GM21367 (cell line): ENCODE results near the gene TMCO1.
A peak's percentile ranks its signal among the peaks of the same experiment; 100 is the strongest.
"Not testable (repeated sequence)": the region's sequence is repeated elsewhere in the genome, so short reads cannot be mapped to it uniquely, and the experiment has no call there.

Experiments used
- ATAC-seq: cut with Tn5 transposase; IDR thresholded peaks from one replicate; pipeline ENCODE4 v1.9.1; 2021; ENCODE audit not compliant: unreplicated experiment

The TMCO1 gene

GRCh38 chr1:165747632-165748447 is 20.8 kb downstream of the TMCO1 start:
- no peak for ATAC-seq

DNA sequence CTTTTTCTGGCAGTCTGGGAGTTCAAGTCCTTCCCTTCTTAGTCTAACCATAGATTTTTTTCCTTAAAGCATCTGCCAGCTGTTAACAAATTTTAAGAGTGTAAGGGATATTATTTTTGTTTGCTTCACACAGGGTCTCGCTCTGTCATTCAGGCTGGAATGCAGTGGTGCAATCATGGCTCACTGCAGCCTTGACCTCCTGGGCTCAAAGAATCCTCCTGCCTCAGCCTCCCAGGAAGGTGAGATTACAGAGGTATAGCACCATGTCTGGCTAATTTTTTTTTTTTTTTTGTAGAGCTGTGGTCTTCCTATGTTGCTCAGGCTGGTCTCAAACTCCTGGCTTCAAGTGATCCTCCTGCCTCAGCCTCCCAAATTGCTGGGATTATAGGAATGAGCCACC is 23.8 kb downstream of the TMCO1 start:
- ATAC-seq = not testable (repeated sequence)

DNA sequence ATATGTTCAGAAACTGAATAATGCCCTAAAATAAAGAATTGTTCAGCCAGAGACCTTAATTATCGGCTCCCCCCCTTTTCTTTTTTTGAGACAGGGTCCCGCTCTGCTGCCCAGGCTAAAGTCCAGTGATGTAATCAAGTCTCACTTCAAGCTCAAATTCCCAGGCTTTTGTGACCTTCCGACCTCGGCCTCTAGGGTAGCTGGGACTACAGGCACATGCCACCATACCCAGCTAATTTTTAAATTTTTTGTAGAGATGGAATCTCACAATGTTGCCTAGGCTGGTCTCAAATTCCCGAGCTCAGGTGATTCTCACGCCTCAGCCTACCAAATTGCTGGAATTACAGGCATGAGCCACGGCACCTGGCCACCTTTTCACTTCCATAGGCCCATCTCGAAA is 26.5 kb downstream of the TMCO1 start:
- no peak for ATAC-seq

DNA sequence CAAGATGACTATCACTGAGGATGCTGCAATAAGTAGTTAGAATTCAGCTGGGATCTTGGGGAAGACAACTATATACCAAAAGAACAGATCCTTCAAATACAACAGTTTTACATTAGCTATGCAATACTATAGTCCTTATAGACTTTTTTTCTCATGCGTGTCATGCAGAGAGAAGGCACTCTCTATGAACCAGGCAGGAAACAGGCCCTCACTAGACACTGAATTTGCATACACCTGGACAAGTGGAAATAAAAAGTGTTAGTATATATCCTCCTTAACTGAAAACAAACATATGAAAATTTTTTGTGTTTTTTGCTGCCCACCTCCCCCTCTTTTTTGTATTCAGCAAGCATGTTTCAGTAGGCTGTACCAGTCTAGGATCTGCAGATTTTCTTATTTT is 29.9 kb downstream of the TMCO1 start:
- peak; percentile 98 for ATAC-seq

GRCh38 chr1:165737196-165737595 is 31.5 kb downstream of the TMCO1 start:
- ATAC-seq = no peak

DNA sequence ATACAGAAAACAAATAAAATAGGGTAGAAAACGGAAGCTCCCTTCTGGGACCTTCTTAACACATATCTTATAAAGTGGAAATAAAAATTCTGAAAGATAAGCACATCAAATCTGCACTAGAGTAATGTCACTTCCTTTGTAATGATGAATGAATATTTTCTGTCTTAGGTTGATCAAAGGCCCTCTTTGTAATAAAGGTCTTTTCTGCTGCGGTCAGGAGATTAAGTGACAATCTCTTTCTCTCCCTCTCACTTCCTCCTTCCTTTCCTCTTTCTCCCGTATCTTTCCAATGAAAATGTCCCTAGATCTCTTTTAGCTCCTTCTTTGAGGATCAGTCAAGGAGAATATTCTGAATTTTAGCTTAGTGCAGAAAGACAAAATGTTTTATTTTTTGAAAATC is 33.8 kb downstream of the TMCO1 start:
- no peak for ATAC-seq

- no peak for ATAC-seq
Observed at GRCh38 chr1:165726841-165727240, 41.8 kb downstream of the TMCO1 start.

GRCh38 chr1:165726169-165726568 is 42.5 kb downstream of the TMCO1 start:
- no peak for ATAC-seq

DNA sequence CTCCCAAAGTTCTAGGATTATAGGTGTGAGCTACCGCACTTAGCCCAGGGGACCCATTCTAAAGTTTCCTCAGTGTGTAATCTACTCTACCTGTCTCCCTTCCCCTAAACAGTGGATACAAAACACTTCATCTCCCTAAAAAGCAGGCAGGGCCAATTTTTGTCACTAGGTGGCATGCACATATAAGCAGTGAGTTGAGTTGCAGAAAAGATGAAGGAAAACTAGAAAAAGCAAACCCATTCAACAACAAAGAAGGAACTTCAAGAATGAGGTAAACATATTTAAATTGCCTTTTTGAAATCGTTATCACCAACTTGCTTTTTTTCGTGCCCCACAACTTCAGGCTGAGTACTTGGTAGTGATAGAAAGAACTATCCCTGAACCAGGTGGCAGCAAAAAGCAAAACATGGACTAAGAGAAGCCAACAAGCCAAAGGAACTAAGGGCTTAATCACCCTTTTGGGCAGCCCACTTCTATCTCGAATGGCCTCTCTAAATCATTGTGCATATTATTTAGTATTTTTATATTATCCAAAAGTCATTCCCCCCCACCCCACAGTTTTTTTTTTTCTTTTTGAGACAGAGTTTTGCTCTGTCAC is 50.7 kb downstream of the TMCO1 start:
- ATAC-seq = peak; percentile 62

DNA sequence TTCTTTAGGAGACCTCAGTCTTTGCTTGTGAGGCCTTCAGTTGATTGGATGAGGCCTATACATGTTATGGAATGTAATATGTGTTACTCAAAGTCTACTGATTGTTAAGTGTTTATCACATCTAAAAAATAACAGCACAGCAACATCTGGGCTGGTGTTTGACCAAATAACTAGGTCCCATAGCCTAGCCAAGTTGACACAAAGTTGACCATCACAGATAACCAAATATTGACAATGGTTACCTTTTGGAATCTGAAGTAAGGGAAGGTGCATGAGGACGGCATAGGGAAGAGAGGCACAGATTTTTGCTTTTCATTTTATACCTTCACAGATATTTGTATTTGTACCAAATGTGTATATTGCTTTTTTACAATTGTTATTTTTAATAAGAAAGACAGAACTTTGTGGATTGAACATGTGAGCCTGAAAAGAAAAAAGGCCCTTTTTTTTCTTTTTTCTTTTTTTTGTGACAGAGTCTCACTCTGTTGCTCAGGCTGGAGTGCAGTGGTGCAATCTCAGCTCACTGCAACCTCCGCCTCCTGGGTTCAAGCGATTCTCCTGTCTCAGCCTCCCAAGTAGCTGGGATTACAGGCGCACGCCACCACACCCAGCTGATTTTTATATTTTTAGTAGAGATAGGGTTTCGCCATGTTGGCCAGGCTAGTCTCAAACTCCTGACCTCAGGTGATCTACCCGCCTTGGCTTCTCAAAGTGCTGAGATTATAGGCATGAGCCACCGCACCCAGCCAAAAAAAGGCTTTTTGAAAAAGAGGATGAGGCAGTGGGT is 52.2 kb downstream of the TMCO1 start:
- not testable (repeated sequence) for ATAC-seq

- no peak for ATAC-seq
Observed at GRCh38 chr1:165712764-165713163, 55.9 kb downstream of the TMCO1 start.

DNA sequence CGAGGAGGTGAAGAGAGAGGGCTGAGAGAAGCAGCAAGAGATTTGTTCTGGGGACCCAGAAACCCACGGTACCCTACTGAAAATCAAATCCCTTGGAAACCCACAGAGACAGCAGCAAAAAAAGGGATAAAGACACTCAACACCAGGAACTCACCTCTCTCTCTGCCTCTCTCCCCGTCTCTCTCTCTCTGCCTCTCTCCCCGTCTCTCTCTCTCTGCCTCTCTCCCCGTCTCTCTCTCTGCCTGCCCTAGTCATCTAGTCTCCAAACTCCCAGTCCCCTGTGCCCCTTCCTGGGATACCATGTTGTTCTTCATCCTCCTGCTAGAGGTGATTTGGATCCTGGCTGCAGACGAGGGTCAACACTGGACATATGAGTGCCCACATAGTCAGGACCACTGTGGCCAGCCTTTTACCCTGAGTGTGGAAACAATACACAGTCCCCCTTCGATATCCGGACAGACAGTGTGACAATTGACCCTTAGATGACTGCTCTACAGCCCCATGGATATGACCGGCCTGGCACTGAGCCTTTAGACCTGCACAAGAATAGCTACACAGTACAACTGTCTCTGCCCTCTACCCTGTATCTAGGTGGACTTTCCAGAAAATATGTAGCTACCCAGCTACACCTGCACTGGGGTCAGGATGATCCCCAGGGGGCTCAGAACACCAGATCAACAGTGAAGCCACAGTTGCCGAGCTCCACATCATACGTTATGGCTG is 60.5 kb downstream of the TMCO1 start:
- no peak for ATAC-seq

GRCh38 chr1:165703648-165704047 is 65.0 kb downstream of the TMCO1 start:
- ATAC-seq = no peak

DNA sequence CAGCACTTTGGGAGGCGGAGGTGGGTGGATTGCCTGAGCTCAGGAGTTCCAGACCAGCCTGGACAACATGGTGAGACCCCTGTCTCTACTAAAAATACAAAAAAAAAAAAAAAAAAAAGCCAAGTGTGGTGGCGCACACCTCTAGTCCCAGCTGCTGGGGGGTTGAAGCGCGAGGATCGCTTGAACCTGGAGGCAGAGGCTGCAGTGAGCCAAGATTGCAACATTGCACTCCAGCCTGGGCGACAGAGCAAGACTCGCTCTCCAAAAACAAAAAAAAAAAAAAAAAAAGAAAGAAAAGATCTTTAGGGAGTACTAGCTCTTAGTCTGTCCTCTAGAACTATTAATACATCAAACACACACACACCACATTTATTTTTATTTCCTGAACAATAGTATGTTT is 66.7 kb downstream of the TMCO1 start:
- not testable (repeated sequence) for ATAC-seq

DNA sequence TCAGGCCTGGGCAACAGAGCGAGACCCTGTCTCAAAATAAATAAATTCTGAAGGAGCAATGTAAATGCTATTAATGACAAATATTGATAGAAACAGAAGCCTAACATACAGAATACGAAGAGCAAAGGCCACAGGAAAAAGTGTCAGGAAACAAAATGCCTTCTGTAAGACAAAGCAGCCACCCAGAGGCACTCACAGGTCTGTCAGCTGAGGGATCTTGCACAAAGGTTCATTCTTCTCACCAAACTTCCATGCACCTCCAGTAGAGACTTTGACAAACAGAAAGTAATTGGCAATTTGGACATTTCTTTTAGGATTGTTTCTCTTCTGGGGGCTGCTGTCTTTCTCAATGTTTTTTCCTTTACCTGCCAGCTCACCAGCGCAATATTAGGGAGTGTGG is 69.1 kb downstream of the TMCO1 start:
- no peak for ATAC-seq

GRCh38 chr1:165698761-165699052 is 70.0 kb downstream of the TMCO1 start:
- ATAC-seq = no peak

GRCh38 chr1:165697881-165698760 is 70.5 kb downstream of the TMCO1 start, which contains the start of gene ALDH9A1:
Gene ALDH9A1 (minus strand): TSS chr1:165698562. CDS start chr1:165698558, 4 bp downstream.
- ATAC-seq = peak; percentile 92

DNA sequence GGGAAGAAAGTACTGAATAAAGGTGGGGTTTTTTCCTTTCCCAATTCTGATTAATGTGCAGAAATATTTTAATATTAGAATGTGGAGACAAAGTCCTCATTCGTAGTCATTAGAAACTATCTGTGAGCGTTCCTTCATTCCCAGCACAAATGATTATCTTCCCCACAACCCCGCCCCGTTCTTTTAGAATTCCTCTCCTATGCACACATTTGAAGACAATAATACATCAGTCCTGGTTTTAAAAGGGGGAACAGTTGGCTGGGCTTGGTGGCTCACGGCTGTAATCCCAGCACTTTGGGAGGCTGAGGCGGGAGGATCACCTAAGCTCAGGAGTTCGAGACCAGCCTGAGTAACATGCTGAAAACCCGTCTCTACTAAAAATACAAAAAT is 71.2 kb downstream of the TMCO1 start:
- no peak for ATAC-seq

DNA sequence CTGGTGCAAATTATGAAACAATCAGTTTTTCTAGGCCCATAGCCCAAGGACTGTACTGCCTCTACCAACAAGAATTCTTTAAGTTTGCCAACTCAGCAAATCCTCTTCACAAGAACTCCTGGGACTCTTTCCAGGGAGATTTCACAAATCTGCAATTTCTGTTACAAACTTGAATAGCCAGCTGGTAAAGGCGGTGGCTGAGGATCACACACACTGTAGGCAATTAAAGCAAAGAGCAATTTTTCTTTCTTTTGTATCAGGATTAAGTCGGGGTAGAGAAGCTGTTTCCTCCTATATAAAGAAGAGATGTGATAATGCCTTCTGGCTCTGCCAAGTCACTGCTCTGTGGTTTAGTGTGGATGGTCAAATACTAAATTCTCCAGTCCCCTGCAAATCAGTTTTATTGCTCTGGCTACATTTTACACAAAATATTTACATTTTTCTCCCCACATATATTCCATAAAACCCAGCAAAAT is 72.0 kb downstream of the TMCO1 start:
- ATAC-seq = no peak

GRCh38 chr1:165695031-165695430 is 73.6 kb downstream of the TMCO1 start:
- no peak for ATAC-seq
